Activated T-helper 17 cell treated with anti-CD3 and anti-CD28 coated beads, Interleukin-2, amount 50 U/mL, for 72 hours (primary cell): ENCODE measurements around the gene PFAS. TPM values are rescaled to one million over a fixed set of nuclear protein-coding genes. Genes with fewer than 3 reads are reported as not detected.
"Not testable (repeated sequence)": the region's sequence is repeated elsewhere in the genome, so short reads cannot be mapped to it uniquely, and the experiment has no call there.

ENCODE experiments used
- ATAC-seq: fragments of 150-1000 bp; cut with Tn5 transposase; replicated peaks from 2 replicates; pipeline ENCODE4 v1.10.0; 2021; ENCODE audit warnings: mild to moderate bottlenecking, moderate library complexity
- H3K27ac Mint-ChIP-seq: one replicate; pipeline ENCODE4 v1.8.0; 2022; ENCODE audit warnings: mixed read lengths
- H3K27me3 Mint-ChIP-seq: one replicate; pipeline ENCODE4 v1.8.0; 2022; ENCODE audit warnings: mixed read lengths
- H3K36me3 Mint-ChIP-seq: one replicate; pipeline ENCODE4 v1.8.0; 2022; ENCODE audit warnings: low read depth, mild to moderate bottlenecking, mixed read lengths
- H3K4me1 Mint-ChIP-seq: one replicate; pipeline ENCODE4 v1.8.0; 2022; ENCODE audit warnings: mixed read lengths
- H3K4me3 Mint-ChIP-seq: one replicate; pipeline ENCODE4 v1.8.0; 2022; ENCODE audit warnings: mild to moderate bottlenecking, mixed read lengths
- H3K9me3 Mint-ChIP-seq: one replicate; pipeline ENCODE4 v1.8.0; 2022; ENCODE audit warnings: mixed read lengths
- total RNA-seq, 2 donors: library from RNA; stranded (reverse); gene quantifications; one replicate each; pipeline ENCODE4 v1.2.3, GENCODE V29; 2022

The PFAS gene
- total RNA-seq, 2 donors from 2014 or later: 53.9 to 143 TPM

GRCh38 chr17:8249621-8250500 lies 772 bp downstream of the PFAS start:
- Mint-ChIP-seq H3K27me3 (no peaks in the 10 kb centered on the region), H3K9me3 (no peaks in the 10 kb centered on the region)

DNA sequence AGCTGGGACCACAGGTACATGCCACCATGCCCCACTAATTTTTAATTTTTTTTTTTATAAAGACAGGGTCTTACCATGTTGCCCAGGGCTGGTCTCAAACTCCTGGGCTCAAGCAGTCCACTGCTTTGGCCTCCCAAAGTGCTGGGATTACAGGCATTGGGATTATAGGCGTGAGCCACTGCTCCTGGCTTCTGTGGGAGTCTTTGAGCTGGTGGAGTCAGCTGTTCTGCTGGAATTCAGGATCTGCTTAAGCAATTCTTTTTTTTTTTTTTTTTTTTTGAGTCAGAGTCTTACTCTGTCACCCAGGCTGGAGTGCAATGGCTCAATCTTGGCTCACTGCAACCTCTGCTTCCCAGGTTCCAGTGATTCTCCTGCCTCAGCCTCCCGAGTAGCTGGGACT lies 2.3 kb downstream of the PFAS start:
- peaks cover 68% of the 10 kb centered on the region for H3K36me3 Mint-ChIP-seq
- not testable (repeated sequence) for ATAC-seq, H3K4me3 Mint-ChIP-seq, H3K27me3 Mint-ChIP-seq, H3K9me3 Mint-ChIP-seq, H3K27ac Mint-ChIP-seq
- H3K4me1 Mint-ChIP-seq: peaks cover 16% of the 10 kb centered on the region

More at GRCh38 chr17:8249621-8250500, 772 bp downstream of the PFAS start:
- no peak for ATAC-seq
- H3K4me1 Mint-ChIP-seq: peaks cover 20% of the 10 kb centered on the region
- H3K4me3 Mint-ChIP-seq: peak overlapping the region; percentile 100
- H3K27ac Mint-ChIP-seq: peak overlapping the region; percentile 99
- H3K36me3 Mint-ChIP-seq: peaks cover 63% of the 10 kb centered on the region

DNA sequence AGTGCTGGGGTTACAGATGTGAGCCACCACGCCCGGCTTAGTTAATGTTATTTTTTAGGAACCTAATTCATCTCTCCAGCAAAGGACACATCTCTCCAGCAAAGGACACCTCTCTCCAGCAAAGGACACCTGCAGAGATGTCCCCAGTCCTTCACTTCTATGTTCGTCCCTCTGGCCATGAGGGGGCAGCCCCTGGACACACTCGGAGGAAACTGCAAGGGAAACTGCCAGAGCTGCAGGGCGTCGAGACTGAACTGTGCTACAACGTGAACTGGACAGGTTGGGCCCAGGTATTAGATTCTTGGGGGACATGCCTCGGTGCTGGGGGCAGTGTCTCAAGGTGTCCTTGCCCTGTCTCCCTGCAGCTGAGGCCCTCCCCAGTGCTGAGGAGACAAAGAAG lies 4.7 kb downstream of the PFAS start:
- no peaks in the 10 kb centered on the region for H3K27me3 Mint-ChIP-seq
- no peak for ATAC-seq
- H3K27ac Mint-ChIP-seq: no peak overlapping the region
- peaks cover 15% of the 10 kb centered on the region for H3K4me1 Mint-ChIP-seq
- H3K9me3 Mint-ChIP-seq: no peaks in the 10 kb centered on the region
- H3K36me3 Mint-ChIP-seq: peaks cover 68% of the 10 kb centered on the region
- H3K4me3 Mint-ChIP-seq: no peak overlapping the region

DNA sequence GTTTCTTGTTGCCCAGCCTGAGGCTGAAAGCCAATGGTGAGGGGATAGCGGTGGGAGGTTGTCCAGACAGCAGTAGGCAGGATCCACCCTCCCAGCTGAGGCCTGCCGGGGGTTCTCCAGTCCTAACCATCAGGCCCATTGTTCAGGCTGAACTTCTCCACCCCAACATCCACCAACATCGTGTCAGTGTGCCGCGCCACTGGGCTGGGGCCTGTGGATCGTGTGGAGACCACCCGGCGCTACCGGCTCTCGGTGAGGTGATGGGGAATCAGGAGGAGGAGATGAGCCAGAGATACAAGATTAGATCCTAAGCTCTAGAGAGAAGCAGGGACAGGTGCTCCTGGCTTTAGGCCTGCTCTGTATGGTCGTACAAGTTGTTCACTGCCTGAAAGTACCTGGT lies 5.8 kb downstream of the PFAS start:
- no peak for ATAC-seq
- Mint-ChIP-seq H3K4me3 (no peak overlapping the region), H3K27ac (no peak overlapping the region), H3K36me3 (peaks cover 70% of the 10 kb centered on the region), H3K4me1 (peaks cover 8% of the 10 kb centered on the region), H3K27me3 (no peaks in the 10 kb centered on the region), H3K9me3 (no peaks in the 10 kb centered on the region)

DNA sequence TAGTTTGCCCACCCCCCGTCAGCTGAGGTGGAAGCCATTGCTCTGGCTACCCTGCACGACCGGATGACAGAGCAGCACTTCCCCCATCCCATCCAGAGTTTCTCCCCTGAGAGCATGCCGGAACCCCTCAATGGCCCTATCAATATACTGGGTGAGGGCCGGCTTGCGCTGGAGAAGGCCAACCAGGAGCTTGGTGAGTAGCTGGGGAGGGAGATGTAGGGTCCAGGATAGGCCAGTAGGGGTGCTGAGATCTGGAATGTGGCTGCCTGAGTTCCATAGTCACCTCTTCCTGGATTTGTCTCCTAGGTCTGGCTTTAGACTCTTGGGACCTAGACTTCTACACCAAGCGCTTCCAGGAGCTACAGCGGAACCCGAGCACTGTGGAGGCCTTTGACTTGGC lies 6.4 kb downstream of the PFAS start:
- peaks cover 2% of the 10 kb centered on the region for H3K4me1 Mint-ChIP-seq
- no peaks in the 10 kb centered on the region for H3K9me3 Mint-ChIP-seq
- no peaks in the 10 kb centered on the region for H3K27me3 Mint-ChIP-seq
- H3K36me3 Mint-ChIP-seq: peaks cover 71% of the 10 kb centered on the region
- H3K4me3 Mint-ChIP-seq: no peak overlapping the region
- no peak for ATAC-seq
- H3K27ac Mint-ChIP-seq: no peak overlapping the region

DNA sequence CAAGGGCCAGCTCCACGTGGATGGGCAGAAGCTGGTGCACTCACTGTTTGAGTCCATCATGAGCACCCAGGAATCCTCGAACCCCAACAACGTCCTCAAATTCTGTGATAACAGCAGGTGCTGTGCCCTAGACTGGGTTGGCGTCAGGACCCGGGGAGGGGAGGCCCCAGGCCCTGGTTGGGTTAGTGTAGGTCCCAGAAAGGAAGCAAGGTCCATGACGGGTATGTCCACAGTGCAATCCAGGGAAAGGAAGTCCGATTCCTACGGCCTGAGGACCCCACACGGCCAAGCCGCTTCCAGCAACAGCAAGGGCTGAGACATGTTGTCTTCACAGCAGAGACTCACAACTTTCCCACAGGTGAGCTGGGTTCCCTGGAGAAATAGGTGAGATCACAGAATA lies 7.2 kb downstream of the PFAS start:
- no peak overlapping the region for H3K4me3 Mint-ChIP-seq
- H3K4me1 Mint-ChIP-seq: no peaks in the 10 kb centered on the region
- no peaks in the 10 kb centered on the region for H3K9me3 Mint-ChIP-seq
- no peaks in the 10 kb centered on the region for H3K27me3 Mint-ChIP-seq
- no peak for ATAC-seq
- no peak overlapping the region for H3K27ac Mint-ChIP-seq
- H3K36me3 Mint-ChIP-seq: peaks cover 77% of the 10 kb centered on the region

DNA sequence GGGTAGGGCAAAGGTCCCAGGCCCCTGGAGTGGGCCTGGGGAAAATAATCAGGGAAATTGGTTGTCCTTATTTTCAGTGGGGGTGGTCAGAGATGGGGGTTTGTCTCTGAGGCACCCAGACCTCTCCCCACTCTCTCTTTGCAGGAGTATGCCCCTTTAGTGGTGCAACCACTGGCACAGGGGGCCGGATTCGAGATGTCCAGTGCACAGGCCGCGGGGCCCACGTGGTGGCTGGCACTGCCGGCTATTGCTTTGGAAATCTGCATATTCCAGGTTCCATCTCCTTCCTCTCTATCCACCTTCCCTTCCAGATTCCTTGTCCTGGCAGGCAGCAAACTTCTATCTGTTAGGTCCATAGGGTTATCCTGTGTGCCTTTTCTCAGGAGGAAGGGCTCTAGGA lies 7.6 kb downstream of the PFAS start:
- Mint-ChIP-seq H3K4me1 (no peaks in the 10 kb centered on the region), H3K36me3 (peaks cover 81% of the 10 kb centered on the region), H3K9me3 (no peaks in the 10 kb centered on the region), H3K4me3 (no peak overlapping the region), H3K27ac (no peak overlapping the region), H3K27me3 (no peaks in the 10 kb centered on the region)
- no peak for ATAC-seq

DNA sequence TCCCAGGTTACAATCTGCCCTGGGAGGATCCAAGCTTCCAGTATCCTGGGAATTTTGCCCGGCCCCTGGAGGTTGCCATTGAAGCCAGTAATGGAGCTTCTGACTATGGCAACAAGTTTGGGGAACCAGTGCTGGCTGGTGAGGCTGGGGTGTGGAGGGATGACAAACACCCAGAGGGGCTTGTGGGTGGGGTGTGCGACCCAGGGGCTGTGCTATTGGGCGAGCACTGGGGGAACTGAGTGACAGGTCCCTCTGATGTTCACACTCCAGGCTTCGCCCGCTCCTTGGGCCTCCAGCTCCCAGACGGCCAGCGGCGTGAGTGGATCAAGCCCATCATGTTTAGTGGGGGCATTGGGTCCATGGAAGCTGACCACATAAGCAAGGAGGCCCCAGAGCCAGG lies 8.7 kb downstream of the PFAS start:
- H3K4me3 Mint-ChIP-seq: no peak overlapping the region
- H3K27me3 Mint-ChIP-seq: no peaks in the 10 kb centered on the region
- H3K36me3 Mint-ChIP-seq: peaks cover 92% of the 10 kb centered on the region
- H3K4me1 Mint-ChIP-seq: no peaks in the 10 kb centered on the region
- no peak overlapping the region for H3K27ac Mint-ChIP-seq
- H3K9me3 Mint-ChIP-seq: no peaks in the 10 kb centered on the region
- no peak for ATAC-seq

- no peaks in the 10 kb centered on the region for H3K4me1 Mint-ChIP-seq
- ATAC-seq: no peak
These were observed 15.2 kb downstream of the PFAS start for GRCh38 chr17:8264320-8264719.

DNA sequence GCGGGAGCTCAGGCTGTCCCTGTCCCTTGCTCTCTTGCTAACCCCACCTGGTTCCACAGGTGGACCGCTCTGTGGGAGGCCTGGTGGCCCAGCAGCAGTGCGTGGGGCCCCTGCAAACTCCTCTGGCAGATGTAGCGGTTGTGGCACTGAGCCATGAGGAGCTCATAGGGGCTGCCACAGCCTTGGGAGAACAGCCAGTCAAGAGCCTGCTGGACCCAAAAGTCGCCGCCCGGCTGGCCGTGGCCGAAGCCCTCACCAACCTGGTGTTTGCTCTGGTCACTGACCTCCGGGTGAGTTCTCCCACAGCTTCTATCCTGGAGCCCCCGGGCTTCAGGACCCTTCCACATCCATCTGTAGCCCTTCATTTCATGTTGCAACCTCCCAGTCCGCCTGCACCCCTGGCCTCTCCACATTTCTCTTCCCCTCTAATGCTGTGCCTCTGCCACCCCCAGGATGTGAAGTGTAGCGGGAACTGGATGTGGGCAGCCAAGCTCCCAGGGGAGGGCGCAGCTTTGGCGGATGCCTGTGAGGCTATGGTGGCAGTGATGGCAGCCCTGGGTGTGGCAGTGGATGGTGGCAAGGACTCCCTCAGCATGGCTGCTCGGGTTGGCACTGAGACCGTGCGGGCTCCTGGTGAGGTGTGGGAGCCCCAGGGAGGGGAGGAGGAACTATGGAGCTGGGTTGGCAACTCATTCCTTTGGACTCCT lies 15.9 kb downstream of the PFAS start:
- Mint-ChIP-seq H3K4me1 (no peaks in the 10 kb centered on the region), H3K4me3 (no peak overlapping the region), H3K27ac (no peak overlapping the region), H3K27me3 (no peaks in the 10 kb centered on the region), H3K9me3 (no peaks in the 10 kb centered on the region), H3K36me3 (peaks cover 88% of the 10 kb centered on the region)
- no peak for ATAC-seq

More at GRCh38 chr17:8264320-8264719, 15.2 kb downstream of the PFAS start:
- no peaks in the 10 kb centered on the region for H3K27me3 Mint-ChIP-seq
- H3K9me3 Mint-ChIP-seq: no peaks in the 10 kb centered on the region
- peaks cover 89% of the 10 kb centered on the region for H3K36me3 Mint-ChIP-seq
- no peak overlapping the region for H3K4me3 Mint-ChIP-seq
- no peak overlapping the region for H3K27ac Mint-ChIP-seq

DNA sequence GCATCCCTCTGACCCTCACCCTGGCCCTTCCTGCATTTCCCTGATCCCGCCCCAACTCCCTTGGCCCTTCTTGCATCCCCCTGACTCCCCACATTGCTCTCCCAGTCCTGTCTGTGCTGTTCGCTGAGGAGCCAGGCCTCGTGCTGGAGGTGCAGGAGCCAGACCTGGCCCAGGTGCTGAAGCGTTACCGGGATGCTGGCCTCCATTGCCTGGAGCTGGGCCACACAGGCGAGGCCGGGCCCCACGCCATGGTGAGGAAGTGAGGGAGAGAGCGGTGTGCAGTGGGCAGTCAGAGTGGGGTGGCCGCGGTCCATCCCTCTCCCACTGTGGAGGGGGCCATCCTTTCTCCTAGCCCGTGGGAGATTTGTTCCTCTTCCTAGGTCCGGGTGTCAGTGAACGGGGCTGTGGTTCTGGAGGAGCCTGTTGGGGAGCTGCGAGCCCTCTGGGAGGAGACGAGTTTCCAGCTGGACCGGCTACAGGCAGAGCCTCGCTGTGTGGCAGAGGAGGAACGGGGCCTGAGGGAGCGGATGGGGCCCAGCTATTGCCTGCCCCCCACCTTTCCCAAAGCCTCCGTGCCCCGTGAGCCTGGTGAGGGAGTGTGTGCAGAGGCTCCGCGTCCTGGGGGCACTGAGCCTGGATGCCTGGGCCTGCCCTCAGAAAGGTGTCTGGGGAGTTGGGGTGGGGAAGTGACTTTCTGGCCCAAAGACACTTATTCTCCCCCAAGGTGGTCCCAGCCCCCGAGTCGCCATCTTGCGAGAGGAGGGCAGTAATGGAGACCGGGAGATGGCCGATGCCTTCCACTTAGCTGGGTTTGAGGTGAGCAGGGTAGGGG lies 17.8 kb downstream of the PFAS start:
- H3K27ac Mint-ChIP-seq: no peak overlapping the region
- H3K36me3 Mint-ChIP-seq: peaks cover 87% of the 10 kb centered on the region
- no peaks in the 10 kb centered on the region for H3K4me1 Mint-ChIP-seq
- no peak for ATAC-seq
- no peak overlapping the region for H3K4me3 Mint-ChIP-seq
- H3K9me3 Mint-ChIP-seq: no peaks in the 10 kb centered on the region
- H3K27me3 Mint-ChIP-seq: no peaks in the 10 kb centered on the region

DNA sequence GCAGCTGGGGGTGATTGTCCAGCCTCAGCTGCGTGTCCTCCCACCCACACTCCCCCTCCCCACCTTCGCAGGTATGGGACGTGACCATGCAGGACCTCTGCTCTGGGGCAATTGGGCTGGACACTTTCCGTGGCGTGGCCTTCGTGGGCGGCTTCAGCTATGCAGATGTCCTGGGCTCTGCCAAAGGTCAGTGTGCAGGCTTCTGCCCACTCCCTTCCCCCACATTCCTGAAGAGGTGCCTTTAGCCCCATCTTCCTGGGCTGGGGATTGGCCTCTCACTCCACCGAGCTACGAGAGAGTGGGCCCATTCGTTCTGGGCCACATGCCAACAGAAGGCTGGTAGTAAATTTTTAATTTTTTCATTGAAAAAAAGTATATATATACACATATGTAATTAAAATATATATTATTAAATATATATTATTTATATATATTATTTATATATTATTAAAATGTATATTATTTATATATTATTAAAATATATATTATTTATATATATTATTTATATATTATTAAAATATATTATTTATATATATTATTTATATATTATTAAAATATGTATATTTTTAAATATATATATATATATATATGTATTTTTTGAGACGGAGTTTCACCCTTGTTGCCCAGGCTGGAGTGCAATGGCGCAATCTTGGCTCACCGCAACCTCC lies 18.5 kb downstream of the PFAS start:
- ATAC-seq: no peak
- Mint-ChIP-seq H3K4me3 (no peak overlapping the region), H3K9me3 (no peaks in the 10 kb centered on the region), H3K27ac (no peak overlapping the region), H3K27me3 (no peaks in the 10 kb centered on the region), H3K36me3 (peaks cover 79% of the 10 kb centered on the region), H3K4me1 (no peaks in the 10 kb centered on the region)

- Mint-ChIP-seq H3K27ac (no peak overlapping the region), H3K36me3 (peaks cover 68% of the 10 kb centered on the region), H3K4me3 (no peak overlapping the region), H3K9me3 (no peaks in the 10 kb centered on the region), H3K27me3 (no peaks in the 10 kb centered on the region), H3K4me1 (no peaks in the 10 kb centered on the region)
- ATAC-seq: no peak
These were observed 19.6 kb downstream of the PFAS start for GRCh38 chr17:8268550-8269298.
